Testis (tissue), 2 donors: ENCODE data around the gene BACH1.

ENCODE experiments used
- POLR2A ChIP-seq: fragments of 450-650 bp; IDR thresholded peaks from one replicate; pipeline ENCODE4 v1.6.1; 2017; ENCODE audit warnings: antibody characterized with exemption, mild to moderate bottlenecking, moderate library complexity
- TF ChIP-seq, protein P1 (sequence below), 3 experiments: fragments of 450-650 bp in 2 of 3; fragments of 200-600 bp in 1 of 3; sonication (generic) in 1 of 3; IDR thresholded peaks; one replicate each; pipeline ENCODE4 v1.5.1; 2016 to 2019; ENCODE audit warnings: antibody characterized with exemption in 3 of 3, mild to moderate bottlenecking in 2 of 3, moderate library complexity in 1 of 3

DNA sequence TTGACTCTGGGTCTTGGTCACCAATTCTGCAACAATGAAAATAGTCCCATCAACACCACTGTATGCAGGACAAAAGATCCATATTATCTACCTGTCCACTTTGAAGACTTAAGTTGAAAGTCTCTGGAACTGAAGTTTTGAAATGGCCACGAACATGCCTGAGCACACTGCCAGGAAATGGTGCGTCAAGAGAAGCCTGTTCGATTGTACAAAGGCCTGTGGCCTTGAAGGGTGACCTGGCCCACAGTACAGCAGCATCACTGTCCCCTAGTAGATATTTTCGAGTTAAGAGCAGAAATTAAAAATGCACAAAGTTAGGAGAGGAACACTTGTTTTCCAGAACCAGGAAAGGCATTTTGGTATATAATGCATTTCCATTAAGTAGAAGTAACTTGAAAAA is 78.5 kb downstream of the BACH1 start:
- TF ChIP-seq, protein P1, sequence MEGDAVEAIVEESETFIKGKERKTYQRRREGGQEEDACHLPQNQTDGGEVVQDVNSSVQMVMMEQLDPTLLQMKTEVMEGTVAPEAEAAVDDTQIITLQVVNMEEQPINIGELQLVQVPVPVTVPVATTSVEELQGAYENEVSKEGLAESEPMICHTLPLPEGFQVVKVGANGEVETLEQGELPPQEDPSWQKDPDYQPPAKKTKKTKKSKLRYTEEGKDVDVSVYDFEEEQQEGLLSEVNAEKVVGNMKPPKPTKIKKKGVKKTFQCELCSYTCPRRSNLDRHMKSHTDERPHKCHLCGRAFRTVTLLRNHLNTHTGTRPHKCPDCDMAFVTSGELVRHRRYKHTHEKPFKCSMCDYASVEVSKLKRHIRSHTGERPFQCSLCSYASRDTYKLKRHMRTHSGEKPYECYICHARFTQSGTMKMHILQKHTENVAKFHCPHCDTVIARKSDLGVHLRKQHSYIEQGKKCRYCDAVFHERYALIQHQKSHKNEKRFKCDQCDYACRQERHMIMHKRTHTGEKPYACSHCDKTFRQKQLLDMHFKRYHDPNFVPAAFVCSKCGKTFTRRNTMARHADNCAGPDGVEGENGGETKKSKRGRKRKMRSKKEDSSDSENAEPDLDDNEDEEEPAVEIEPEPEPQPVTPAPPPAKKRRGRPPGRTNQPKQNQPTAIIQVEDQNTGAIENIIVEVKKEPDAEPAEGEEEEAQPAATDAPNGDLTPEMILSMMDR (IDR thresholded peaks at IDR 0.05): no peak
- no peak for TF ChIP-seq POLR2A
